WTC11 (cell line): ENCODE data around the gene MYRF. TPM values are rescaled to one million over a fixed set of nuclear protein-coding genes. Genes with fewer than 3 reads are reported as not detected.

Experiments used
- ATAC-seq: fragments of 200-7000 bp; cut with Tn5 transposase; 2 replicates; pipeline ENCODE4 v1.10.0; 2021; ENCODE audit warnings: mild to moderate bottlenecking, moderate library complexity
- CTCF ChIA-PET: fragments of 300-600 bp; sonication (Branson Sonifier 250); formaldehyde crosslinking; loops from one replicate; lab custom pipeline; 2021; ENCODE audit warnings: antibody characterized with exemption; lab: Charles Lee
- POLR2A ChIA-PET: fragments of 350-600 bp; sonication (Branson Sonifier 250); formaldehyde crosslinking; loops from one replicate; lab custom pipeline; 2021; ENCODE audit warnings: antibody characterized with exemption; lab: Charles Lee
- DNase-seq: peaks from one replicate; pipeline ENCODE4 v3.0.0; 2021; ENCODE audit warnings: low spot score
- H3K27ac Mint-ChIP-seq: 2 replicates; pipeline ENCODE4 v1.8.0; 2021; ENCODE audit warnings: mixed read lengths
- H3K27me3 Mint-ChIP-seq: 2 replicates; pipeline ENCODE4 v1.8.0; 2021; ENCODE audit warnings: low read depth, mild to moderate bottlenecking, moderate library complexity, mixed read lengths
- H3K36me3 Mint-ChIP-seq: 2 replicates; pipeline ENCODE4 v1.8.0; 2021; ENCODE audit warnings: mixed read lengths
- H3K4me1 Mint-ChIP-seq: 2 replicates; pipeline ENCODE4 v1.8.0; 2022; ENCODE audit warnings: mixed read lengths
- H3K4me3 Mint-ChIP-seq: 2 replicates; pipeline ENCODE4 v1.8.0; 2021; ENCODE audit warnings: mild to moderate bottlenecking, moderate library complexity, mixed read lengths
- H3K9me3 Mint-ChIP-seq: 2 replicates; pipeline ENCODE4 v1.8.0; 2021; ENCODE audit warnings: mixed read lengths
- CDX4 ChIP-seq: fragments of 250-450 bp; sonication (Bioruptor Pico); IDR thresholded peaks from 2 replicates; pipeline ENCODE4 v1.9.0; 2021; ENCODE audit warnings: moderate library complexity, mild to moderate bottlenecking, inconsistent platforms, borderline replicate concordance
- CREB1 ChIP-seq: sonication (generic); formaldehyde crosslinking; IDR thresholded peaks from 2 replicates; pipeline ENCODE4 v1.8.0; 2023; ENCODE audit warnings: mild to moderate bottlenecking, missing genetic modification reagents
- EMX1 ChIP-seq: fragments of 250-450 bp; sonication (Bioruptor Pico); IDR thresholded peaks from 2 replicates; pipeline ENCODE4 v1.8.0; 2021; ENCODE audit warnings: mild to moderate bottlenecking
- ERG ChIP-seq: fragments of 250-450 bp; sonication (Bioruptor Pico); IDR thresholded peaks from 2 replicates; pipeline ENCODE4 v1.8.0; 2021; ENCODE audit warnings: mild to moderate bottlenecking
- HMGA2 ChIP-seq: fragments of 250-450 bp; sonication (Bioruptor Pico); IDR thresholded peaks from 2 replicates; pipeline ENCODE4 v1.4.0; 2021; ENCODE audit warnings: mild to moderate bottlenecking, moderate library complexity
- MXD4 ChIP-seq: fragments of 250-450 bp; sonication (Bioruptor Pico); IDR thresholded peaks from 2 replicates; pipeline ENCODE4 v1.8.0; 2021; ENCODE audit warnings: mild to moderate bottlenecking, moderate library complexity, borderline replicate concordance
- NFYB ChIP-seq: sonication (generic); formaldehyde crosslinking; conservative IDR thresholded peaks from 2 replicates; pipeline ENCODE4 v1.8.0; 2022; ENCODE audit warnings: low read depth, missing genetic modification reagents
- NR1H2 ChIP-seq: sonication (generic); formaldehyde crosslinking; IDR thresholded peaks from 2 replicates; pipeline ENCODE4 v1.9.0; 2021; ENCODE audit warnings: mild to moderate bottlenecking, moderate library complexity, missing genetic modification reagents
- PRDM15 ChIP-seq: sonication (generic); formaldehyde crosslinking; IDR thresholded peaks from 2 replicates; pipeline ENCODE4 v1.8.0; 2022; ENCODE audit warnings: missing genetic modification reagents
- RELA ChIP-seq: sonication (generic); formaldehyde crosslinking; IDR thresholded peaks from 2 replicates; pipeline ENCODE4 v1.8.1; 2022; ENCODE audit warnings: missing genetic modification reagents, mild to moderate bottlenecking, borderline replicate concordance
- SOX15 ChIP-seq: fragments of 250-450 bp; sonication (Bioruptor Pico); IDR thresholded peaks from 2 replicates; pipeline ENCODE4 v1.9.0; 2021; ENCODE audit warnings: mild to moderate bottlenecking
- SP1 ChIP-seq: sonication (generic); formaldehyde crosslinking; conservative IDR thresholded peaks from 2 replicates; pipeline ENCODE4 v1.8.1; 2022; ENCODE audit warnings: missing genetic modification reagents
- ZBTB21 ChIP-seq: sonication (generic); formaldehyde crosslinking; IDR thresholded peaks from 2 replicates; pipeline ENCODE4 v1.8.1; 2023; ENCODE audit warnings: mild to moderate bottlenecking, missing genetic modification reagents, borderline replicate concordance
- ZMAT4 ChIP-seq: fragments of 250-450 bp; sonication (Bioruptor Pico); IDR thresholded peaks from 2 replicates; pipeline ENCODE4 v1.9.0; 2021; ENCODE audit warnings: mild to moderate bottlenecking
- ZNF121 ChIP-seq: sonication (generic); formaldehyde crosslinking; IDR thresholded peaks from 2 replicates; pipeline ENCODE4 v1.8.0; 2023; ENCODE audit warnings: missing genetic modification reagents
- ZNF416 ChIP-seq: fragments of 250-450 bp; sonication (Bioruptor Pico); IDR thresholded peaks from 2 replicates; pipeline ENCODE4 v1.9.0; 2021; ENCODE audit warnings: mild to moderate bottlenecking, inconsistent platforms
- total RNA-seq: library from RNA; stranded (reverse); gene quantifications from 3 replicates; pipeline ENCODE4 v1.2.3, GENCODE V29; 2021
- TF ChIP-seq, protein P1 (sequence below): sonication (generic); formaldehyde crosslinking; conservative IDR thresholded peaks from 2 replicates; pipeline ENCODE4 v1.8.1; 2023; ENCODE audit warnings: mild to moderate bottlenecking, low read depth, missing genetic modification reagents, moderate library complexity
- TF ChIP-seq, protein P2 (sequence below): sonication (generic); formaldehyde crosslinking; IDR thresholded peaks from 2 replicates; pipeline ENCODE4 v1.8.1; 2023; ENCODE audit warnings: mild to moderate bottlenecking, missing genetic modification reagents, borderline replicate concordance
- TF ChIP-seq, protein P3 (sequence below): sonication (generic); formaldehyde crosslinking; IDR thresholded peaks from 2 replicates; pipeline ENCODE4 v1.8.1; 2023; ENCODE audit warnings: mild to moderate bottlenecking, missing genetic modification reagents, moderate library complexity

The MYRF gene
- total RNA-seq, 1 experiment from 2014 or later = 5.9 TPM

DNA sequence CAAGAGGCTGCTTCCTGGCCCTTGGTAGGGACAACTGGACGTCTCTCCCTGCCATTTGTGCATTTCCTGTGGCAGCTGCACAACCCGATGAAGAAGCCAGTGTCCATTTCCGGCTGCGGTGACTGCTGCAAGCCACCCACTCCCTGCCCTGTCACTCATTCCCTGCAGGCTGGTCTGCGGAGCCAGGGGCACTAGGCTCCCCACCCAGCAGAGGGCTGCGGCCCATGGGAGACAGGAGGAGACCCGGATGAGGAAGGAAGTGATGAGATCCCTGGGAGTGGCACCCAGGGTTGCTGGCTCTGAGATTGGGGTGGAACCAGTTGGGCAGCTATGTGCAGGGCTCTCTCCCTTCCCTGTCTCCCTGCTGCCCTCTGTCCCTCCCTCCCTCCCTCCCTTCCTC is 10.0 kb upstream of the MYRF start:
- H3K36me3 Mint-ChIP-seq = 0 out of 2 replicates have a peak, but pooled peaks cover 4% of the 10 kb centered on the region
- DNase-seq = no peak
- TF ChIP-seq ZBTB21 (CRISPR knock-in tag) = no peak
- TF ChIP-seq NFYB (CRISPR knock-in tag) = no peak
- POLR2A ChIA-PET = no interaction called here
- CTCF ChIA-PET = interaction anchor here (2.8 kb wide), 1 partner anchor 9 kb away, joined by 21 read pairs; no protein-coding TSS in a partner anchor
- H3K27me3 Mint-ChIP-seq = no peaks in the 10 kb centered on the region
- no peak overlapping the region for H3K4me3 Mint-ChIP-seq
- H3K27ac Mint-ChIP-seq = no peak overlapping the region
- H3K4me1 Mint-ChIP-seq = no peaks in the 10 kb centered on the region
- ATAC-seq = no peak
- no peaks in the 10 kb centered on the region for H3K9me3 Mint-ChIP-seq

DNA sequence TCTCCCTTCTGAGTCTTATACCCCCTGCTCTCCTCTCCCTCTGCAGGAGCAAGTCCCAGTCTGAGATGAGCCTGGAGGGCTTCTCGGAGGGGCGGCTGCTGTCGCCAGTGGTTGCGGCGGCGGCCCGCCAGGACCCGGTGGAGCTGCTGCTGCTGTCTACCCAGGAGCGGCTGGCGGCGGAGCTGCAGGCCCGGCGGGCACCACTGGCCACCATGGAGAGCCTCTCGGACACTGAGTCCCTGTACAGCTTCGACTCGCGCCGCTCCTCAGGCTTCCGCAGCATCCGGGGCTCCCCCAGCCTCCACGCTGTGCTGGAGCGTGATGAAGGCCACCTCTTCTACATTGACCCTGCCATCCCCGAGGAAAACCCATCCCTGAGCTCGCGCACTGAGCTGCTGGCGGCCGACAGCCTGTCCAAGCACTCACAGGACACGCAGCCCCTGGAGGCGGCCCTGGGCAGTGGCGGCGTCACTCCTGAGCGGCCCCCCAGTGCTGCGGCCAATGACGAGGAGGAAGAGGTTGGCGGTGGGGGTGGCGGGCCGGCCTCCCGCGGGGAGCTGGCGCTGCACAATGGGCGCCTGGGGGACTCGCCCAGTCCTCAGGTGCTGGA is 8.8 kb upstream of the MYRF start:
- Mint-ChIP-seq H3K4me1 (no peaks in the 10 kb centered on the region), H3K27me3 (no peaks in the 10 kb centered on the region), H3K36me3 (0 out of 2 replicates have a peak, but pooled peaks cover 4% of the 10 kb centered on the region), H3K4me3 (no peak overlapping the region), H3K27ac (no peak overlapping the region), H3K9me3 (no peaks in the 10 kb centered on the region)
- ChIA-PET POLR2A (interaction anchor here (0.7 kb wide), 1 partner anchor 69 kb away, joined by 3 read pairs; no protein-coding TSS in a partner anchor), CTCF (interaction anchor here (0.6 to 2.8 kb wide), 13 partner anchors 10 to 85 kb away, joined by 3 to 21 read pairs (median 5); partner anchors contain the start of gene MYRF)
- TF ChIP-seq CDX4 (CRISPR knock-in tag) (no peak), SOX15 (no peak), ERG (CRISPR knock-in tag) (no peak), SP1 (no peak), CREB1 (CRISPR knock-in tag) (no peak), HMGA2 (no peak), RELA (no peak), ZNF121 (CRISPR knock-in tag) (no peak), ZNF416 (CRISPR knock-in tag) (no peak), ZMAT4 (CRISPR knock-in tag) (no peak), PRDM15 (CRISPR knock-in tag) (no peak), EMX1 (CRISPR knock-in tag) (no peak), NR1H2 (no peak), MXD4 (CRISPR knock-in tag) (no peak)
- TF ChIP-seq, protein P1, sequence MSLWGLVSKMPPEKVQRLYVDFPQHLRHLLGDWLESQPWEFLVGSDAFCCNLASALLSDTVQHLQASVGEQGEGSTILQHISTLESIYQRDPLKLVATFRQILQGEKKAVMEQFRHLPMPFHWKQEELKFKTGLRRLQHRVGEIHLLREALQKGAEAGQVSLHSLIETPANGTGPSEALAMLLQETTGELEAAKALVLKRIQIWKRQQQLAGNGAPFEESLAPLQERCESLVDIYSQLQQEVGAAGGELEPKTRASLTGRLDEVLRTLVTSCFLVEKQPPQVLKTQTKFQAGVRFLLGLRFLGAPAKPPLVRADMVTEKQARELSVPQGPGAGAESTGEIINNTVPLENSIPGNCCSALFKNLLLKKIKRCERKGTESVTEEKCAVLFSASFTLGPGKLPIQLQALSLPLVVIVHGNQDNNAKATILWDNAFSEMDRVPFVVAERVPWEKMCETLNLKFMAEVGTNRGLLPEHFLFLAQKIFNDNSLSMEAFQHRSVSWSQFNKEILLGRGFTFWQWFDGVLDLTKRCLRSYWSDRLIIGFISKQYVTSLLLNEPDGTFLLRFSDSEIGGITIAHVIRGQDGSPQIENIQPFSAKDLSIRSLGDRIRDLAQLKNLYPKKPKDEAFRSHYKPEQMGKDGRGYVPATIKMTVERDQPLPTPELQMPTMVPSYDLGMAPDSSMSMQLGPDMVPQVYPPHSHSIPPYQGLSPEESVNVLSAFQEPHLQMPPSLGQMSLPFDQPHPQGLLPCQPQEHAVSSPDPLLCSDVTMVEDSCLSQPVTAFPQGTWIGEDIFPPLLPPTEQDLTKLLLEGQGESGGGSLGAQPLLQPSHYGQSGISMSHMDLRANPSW (CRISPR knock-in tag) = no peak
- TF ChIP-seq, protein P2, sequence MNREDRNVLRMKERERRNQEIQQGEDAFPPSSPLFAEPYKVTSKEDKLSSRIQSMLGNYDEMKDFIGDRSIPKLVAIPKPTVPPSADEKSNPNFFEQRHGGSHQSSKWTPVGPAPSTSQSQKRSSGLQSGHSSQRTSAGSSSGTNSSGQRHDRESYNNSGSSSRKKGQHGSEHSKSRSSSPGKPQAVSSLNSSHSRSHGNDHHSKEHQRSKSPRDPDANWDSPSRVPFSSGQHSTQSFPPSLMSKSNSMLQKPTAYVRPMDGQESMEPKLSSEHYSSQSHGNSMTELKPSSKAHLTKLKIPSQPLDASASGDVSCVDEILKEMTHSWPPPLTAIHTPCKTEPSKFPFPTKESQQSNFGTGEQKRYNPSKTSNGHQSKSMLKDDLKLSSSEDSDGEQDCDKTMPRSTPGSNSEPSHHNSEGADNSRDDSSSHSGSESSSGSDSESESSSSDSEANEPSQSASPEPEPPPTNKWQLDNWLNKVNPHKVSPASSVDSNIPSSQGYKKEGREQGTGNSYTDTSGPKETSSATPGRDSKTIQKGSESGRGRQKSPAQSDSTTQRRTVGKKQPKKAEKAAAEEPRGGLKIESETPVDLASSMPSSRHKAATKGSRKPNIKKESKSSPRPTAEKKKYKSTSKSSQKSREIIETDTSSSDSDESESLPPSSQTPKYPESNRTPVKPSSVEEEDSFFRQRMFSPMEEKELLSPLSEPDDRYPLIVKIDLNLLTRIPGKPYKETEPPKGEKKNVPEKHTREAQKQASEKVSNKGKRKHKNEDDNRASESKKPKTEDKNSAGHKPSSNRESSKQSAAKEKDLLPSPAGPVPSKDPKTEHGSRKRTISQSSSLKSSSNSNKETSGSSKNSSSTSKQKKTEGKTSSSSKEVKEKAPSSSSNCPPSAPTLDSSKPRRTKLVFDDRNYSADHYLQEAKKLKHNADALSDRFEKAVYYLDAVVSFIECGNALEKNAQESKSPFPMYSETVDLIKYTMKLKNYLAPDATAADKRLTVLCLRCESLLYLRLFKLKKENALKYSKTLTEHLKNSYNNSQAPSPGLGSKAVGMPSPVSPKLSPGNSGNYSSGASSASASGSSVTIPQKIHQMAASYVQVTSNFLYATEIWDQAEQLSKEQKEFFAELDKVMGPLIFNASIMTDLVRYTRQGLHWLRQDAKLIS (CRISPR knock-in tag) = no peak
- TF ChIP-seq, protein P3, sequence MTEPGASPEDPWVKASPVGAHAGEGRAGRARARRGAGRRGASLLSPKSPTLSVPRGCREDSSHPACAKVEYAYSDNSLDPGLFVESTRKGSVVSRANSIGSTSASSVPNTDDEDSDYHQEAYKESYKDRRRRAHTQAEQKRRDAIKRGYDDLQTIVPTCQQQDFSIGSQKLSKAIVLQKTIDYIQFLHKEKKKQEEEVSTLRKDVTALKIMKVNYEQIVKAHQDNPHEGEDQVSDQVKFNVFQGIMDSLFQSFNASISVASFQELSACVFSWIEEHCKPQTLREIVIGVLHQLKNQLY (CRISPR knock-in tag) = no peak
- DNase-seq (no peak), ATAC-seq (no peak)
